ENCODE data around the gene TC2N. TPM values are rescaled to one million over a fixed set of nuclear protein-coding genes. Genes with fewer than 3 reads are reported as not detected.
"Not testable (repeated sequence)": the region's sequence is repeated elsewhere in the genome, so short reads cannot be mapped to it uniquely, and the experiment has no call there.

TC2N gene
- total RNA-seq, 2 experiments from 2014 or later = 48.8 to 49.3 TPM

GRCh38 chr14:91834571-91834970 is 32.8 kb downstream of the TC2N start:
- H3K27ac Mint-ChIP-seq = peak overlapping the region; percentile 28
- POLR2A ChIA-PET = no interaction called here
- CTCF ChIA-PET = interaction anchor here (1.2 to 1.4 kb wide), 2 partner anchors 24 to 58 kb away, joined by 3 to 4 read pairs; no protein-coding TSS in a partner anchor

GRCh38 chr14:91831337-91831736 is 36.0 kb downstream of the TC2N start:
- peaks cover 68% of the 10 kb centered on the region for H3K4me1 Mint-ChIP-seq
- ChIA-PET POLR2A (no interaction called here), CTCF (interaction anchor here (1.1 to 1.2 kb wide), 2 partner anchors 12 kb away, joined by 3 read pairs; no protein-coding TSS in a partner anchor)
- no peaks in the 10 kb centered on the region for H3K27me3 Mint-ChIP-seq
- peaks cover 9% of the 10 kb centered on the region for H3K36me3 Mint-ChIP-seq (ENCODE audit: low read depth)
- ATAC-seq (no peak), DNase-seq (no peak)
- H3K27ac Mint-ChIP-seq = no peak overlapping the region
- H3K9me3 Mint-ChIP-seq (ENCODE audit: low read depth) = peaks cover 4% of the 10 kb centered on the region
- H3K4me3 Mint-ChIP-seq = no peak overlapping the region
- intact Hi-C loops (cut with DNase I, micrococcal nuclease) = loop anchor here in 1 of 2 experiments (10.0 kb wide), 1 partner anchor 1077 kb away; no protein-coding TSS in a partner anchor

More at GRCh38 chr14:91834571-91834970, 32.8 kb downstream of the TC2N start:
- peaks cover 2% of the 10 kb centered on the region for H3K36me3 Mint-ChIP-seq (ENCODE audit: low read depth)
- no peaks in the 10 kb centered on the region for H3K27me3 Mint-ChIP-seq
- intact Hi-C loops (cut with DNase I, micrococcal nuclease) = loop anchor here in 1 of 2 experiments (10.0 kb wide), 1 partner anchor 1080 kb away; no protein-coding TSS in a partner anchor
- DNase-seq (no peak), ATAC-seq (no peak)
- peak overlapping the region; percentile 83 for H3K4me3 Mint-ChIP-seq
- no peaks in the 10 kb centered on the region for H3K9me3 Mint-ChIP-seq (ENCODE audit: low read depth)
- peaks cover 70% of the 10 kb centered on the region for H3K4me1 Mint-ChIP-seq

GRCh38 chr14:91830777-91831176 is 36.6 kb downstream of the TC2N start:
- DNase-seq (peak; percentile 50), ATAC-seq (peak; percentile 63)
- ChIA-PET CTCF (interaction anchor here (0.6 to 1.2 kb wide), 3 partner anchors 12 to 29 kb away, joined by 3 read pairs; no protein-coding TSS in a partner anchor), POLR2A (no interaction called here)
- Mint-ChIP-seq H3K27ac (no peak overlapping the region), H3K27me3 (no peaks in the 10 kb centered on the region), H3K36me3 (ENCODE audit: low read depth) (peaks cover 9% of the 10 kb centered on the region), H3K4me3 (no peak overlapping the region), H3K9me3 (ENCODE audit: low read depth) (peaks cover 4% of the 10 kb centered on the region), H3K4me1 (peaks cover 71% of the 10 kb centered on the region)
- intact Hi-C loops (cut with DNase I, micrococcal nuclease) = loop anchor here in 1 of 2 experiments (10.0 kb wide), 1 partner anchor 1076 kb away; no protein-coding TSS in a partner anchor

- Mint-ChIP-seq H3K27ac (peak overlapping the region; percentile 64), H3K27me3 (no peaks in the 10 kb centered on the region), H3K36me3 (ENCODE audit: low read depth) (peaks cover 14% of the 10 kb centered on the region), H3K4me3 (no peak overlapping the region), H3K4me1 (peaks cover 68% of the 10 kb centered on the region), H3K9me3 (ENCODE audit: low read depth) (peaks cover 8% of the 10 kb centered on the region)
- ATAC-seq = no peak
- ChIA-PET CTCF (interaction anchor here (0.7 to 2.9 kb wide), 8 partner anchors 11 to 82 kb away, joined by 3 to 9 read pairs (median 4); no protein-coding TSS in a partner anchor), POLR2A (interaction anchor here (0.6 kb wide), 1 partner anchor 82 kb away, joined by 4 read pairs; no protein-coding TSS in a partner anchor)
- DNase-seq = no peak
- intact Hi-C loops (cut with DNase I, micrococcal nuclease) = no loop called here
Observed at GRCh38 chr14:91829511-91829910, 37.8 kb downstream of the TC2N start.

- no peak for ATAC-seq
- peaks cover 10% of the 10 kb centered on the region for H3K9me3 Mint-ChIP-seq (ENCODE audit: low read depth)
- DNase-seq = no peak
- ChIA-PET CTCF (interaction anchor here (1.2 to 2.9 kb wide), 3 partner anchors 9 to 169 kb away, joined by 3 to 9 read pairs (median 6); no protein-coding TSS in a partner anchor), POLR2A (no interaction called here)
- H3K27ac Mint-ChIP-seq = no peak overlapping the region
- intact Hi-C loops (cut with DNase I, micrococcal nuclease) = no loop called here
- peaks cover 58% of the 10 kb centered on the region for H3K4me1 Mint-ChIP-seq
- no peaks in the 10 kb centered on the region for H3K27me3 Mint-ChIP-seq
- peaks cover 16% of the 10 kb centered on the region for H3K36me3 Mint-ChIP-seq (ENCODE audit: low read depth)
- H3K4me3 Mint-ChIP-seq = no peak overlapping the region
Observed at GRCh38 chr14:91827746-91828145, 39.6 kb downstream of the TC2N start.

- ATAC-seq = peak; percentile 80
- CTCF ChIA-PET = interaction anchor here (0.8 to 2.1 kb wide), 2 partner anchors 11 to 176 kb away, joined by 5 to 9 read pairs; no protein-coding TSS in a partner anchor
- Mint-ChIP-seq H3K4me3 (peak overlapping the region; percentile 13), H3K9me3 (ENCODE audit: low read depth) (peaks cover 7% of the 10 kb centered on the region), H3K36me3 (ENCODE audit: low read depth) (peaks cover 30% of the 10 kb centered on the region), H3K27ac (peak overlapping the region; percentile 71), H3K27me3 (no peaks in the 10 kb centered on the region), H3K4me1 (peaks cover 53% of the 10 kb centered on the region)
- DNase-seq = peak; percentile 19
- intact Hi-C loops (cut with DNase I, micrococcal nuclease) = no loop called here
- POLR2A ChIA-PET = no interaction called here
Observed at GRCh38 chr14:91817566-91818325, 49.6 kb downstream of the TC2N start.

GRCh38 chr14:91814317-91814716 is 53.0 kb downstream of the TC2N start:
- ChIA-PET CTCF (interaction anchor here (0.9 kb wide), 1 partner anchor 97 kb away, joined by 4 read pairs; no protein-coding TSS in a partner anchor), POLR2A (no interaction called here)
- Mint-ChIP-seq H3K27me3 (no peaks in the 10 kb centered on the region), H3K4me1 (peaks cover 53% of the 10 kb centered on the region), H3K27ac (peak overlapping the region; percentile 2), H3K4me3 (no peak overlapping the region), H3K9me3 (ENCODE audit: low read depth) (peaks cover 23% of the 10 kb centered on the region), H3K36me3 (ENCODE audit: low read depth) (peaks cover 55% of the 10 kb centered on the region)
- DNase-seq (no peak), ATAC-seq (no peak)
- intact Hi-C loops (cut with DNase I, micrococcal nuclease) = no loop called here

- no peak overlapping the region for H3K4me3 Mint-ChIP-seq
- POLR2A ChIA-PET = no interaction called here
- peaks cover 23% of the 10 kb centered on the region for H3K4me1 Mint-ChIP-seq
- CTCF ChIA-PET = no interaction called here
- peaks cover 71% of the 10 kb centered on the region for H3K36me3 Mint-ChIP-seq (ENCODE audit: low read depth)
- no peaks in the 10 kb centered on the region for H3K27me3 Mint-ChIP-seq
- intact Hi-C loops (cut with DNase I, micrococcal nuclease) = no loop called here
- DNase-seq = no peak
- peaks cover 41% of the 10 kb centered on the region for H3K9me3 Mint-ChIP-seq (ENCODE audit: low read depth)
- no peak overlapping the region for H3K27ac Mint-ChIP-seq
- no peak for ATAC-seq
Observed at GRCh38 chr14:91810699-91811098, 56.6 kb downstream of the TC2N start.

GRCh38 chr14:91806716-91807115 is 60.6 kb downstream of the TC2N start:
- Mint-ChIP-seq H3K9me3 (ENCODE audit: low read depth) (peaks cover 40% of the 10 kb centered on the region), H3K27ac (no peak overlapping the region)
- POLR2A ChIA-PET = no interaction called here

GRCh38 chr14:91806094-91806493 is 61.2 kb downstream of the TC2N start:
- H3K27me3 Mint-ChIP-seq; H3K27ac Mint-ChIP-seq; CTCF ChIA-PET; intact Hi-C loops (cut with DNase I, micrococcal nuclease); ATAC-seq; POLR2A ChIA-PET; H3K4me1 Mint-ChIP-seq; H3K4me3 Mint-ChIP-seq; DNase-seq: not testable (repeated sequence)
- Mint-ChIP-seq H3K9me3 (ENCODE audit: low read depth) (peaks cover 39% of the 10 kb centered on the region), H3K36me3 (ENCODE audit: low read depth) (peaks cover 56% of the 10 kb centered on the region)

More at GRCh38 chr14:91806716-91807115, 60.6 kb downstream of the TC2N start:
- DNase-seq = no peak
- Mint-ChIP-seq H3K27me3 (no peaks in the 10 kb centered on the region), H3K4me3 (no peak overlapping the region), H3K4me1 (peaks cover 2% of the 10 kb centered on the region), H3K36me3 (ENCODE audit: low read depth) (peaks cover 61% of the 10 kb centered on the region)
- CTCF ChIA-PET = interaction anchor here (0.6 kb wide), 1 partner anchor 106 kb away, joined by 3 read pairs; no protein-coding TSS in a partner anchor
- intact Hi-C loops (cut with DNase I, micrococcal nuclease) = no loop called here
- no peak for ATAC-seq

GRCh38 chr14:91805659-91806058 is 61.7 kb downstream of the TC2N start:
- Mint-ChIP-seq H3K27ac (no peak overlapping the region), H3K4me3 (no peak overlapping the region), H3K4me1 (peaks cover 2% of the 10 kb centered on the region), H3K36me3 (ENCODE audit: low read depth) (peaks cover 52% of the 10 kb centered on the region), H3K9me3 (ENCODE audit: low read depth) (peaks cover 35% of the 10 kb centered on the region), H3K27me3 (no peaks in the 10 kb centered on the region)
- DNase-seq (no peak), ATAC-seq (no peak)
- CTCF ChIA-PET = no interaction called here
- intact Hi-C loops (cut with DNase I, micrococcal nuclease) = no loop called here
- POLR2A ChIA-PET = no interaction called here

All from activated CD4-positive, alpha-beta T cell treated with anti-CD3 and anti-CD28 coated beads for 36 hours (primary cell).